Measurements from ENCODE around the gene SPTBN1.

DNA sequence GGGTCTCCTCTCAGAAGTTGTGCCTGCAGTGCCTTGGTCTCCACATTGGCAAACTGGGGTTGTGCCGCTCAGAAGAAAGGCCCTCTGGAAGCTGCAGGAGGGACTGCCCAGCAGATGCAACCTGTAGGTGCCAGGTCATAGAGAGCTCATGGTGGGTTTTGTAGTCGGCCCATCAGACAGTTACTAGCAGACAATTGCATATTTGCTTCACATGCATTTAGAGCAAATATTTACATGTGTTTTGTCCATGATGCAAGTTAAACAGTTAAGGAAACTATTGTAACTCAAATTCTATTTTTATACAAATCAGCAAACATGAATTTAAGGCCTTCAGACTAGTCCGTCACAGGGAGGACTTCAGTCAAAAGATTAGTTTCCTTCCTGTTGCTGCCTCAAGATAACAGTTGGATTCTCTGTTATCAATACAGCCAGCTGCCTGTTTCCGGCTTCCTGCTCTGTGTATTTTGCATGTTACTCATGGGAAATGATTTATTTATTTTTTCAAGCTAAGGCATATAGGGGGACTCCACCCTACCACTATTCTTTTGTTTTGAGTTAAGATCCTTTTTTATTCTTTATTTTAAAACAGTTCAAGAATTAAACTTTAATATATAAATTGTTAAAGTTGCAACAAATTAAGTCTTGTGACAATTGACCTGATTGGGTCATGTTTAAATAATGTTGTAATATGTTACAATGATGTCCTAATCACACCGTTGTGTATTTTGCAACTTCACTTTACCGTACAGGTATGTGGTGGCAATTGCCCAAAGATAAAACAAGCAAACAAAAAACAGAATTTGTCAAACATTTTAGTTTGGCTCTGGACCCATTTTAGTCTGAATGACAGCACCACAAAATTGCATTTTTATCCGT lies 133.5 kb downstream of the SPTBN1 start:
- TF ChIP-seq, protein P1, sequence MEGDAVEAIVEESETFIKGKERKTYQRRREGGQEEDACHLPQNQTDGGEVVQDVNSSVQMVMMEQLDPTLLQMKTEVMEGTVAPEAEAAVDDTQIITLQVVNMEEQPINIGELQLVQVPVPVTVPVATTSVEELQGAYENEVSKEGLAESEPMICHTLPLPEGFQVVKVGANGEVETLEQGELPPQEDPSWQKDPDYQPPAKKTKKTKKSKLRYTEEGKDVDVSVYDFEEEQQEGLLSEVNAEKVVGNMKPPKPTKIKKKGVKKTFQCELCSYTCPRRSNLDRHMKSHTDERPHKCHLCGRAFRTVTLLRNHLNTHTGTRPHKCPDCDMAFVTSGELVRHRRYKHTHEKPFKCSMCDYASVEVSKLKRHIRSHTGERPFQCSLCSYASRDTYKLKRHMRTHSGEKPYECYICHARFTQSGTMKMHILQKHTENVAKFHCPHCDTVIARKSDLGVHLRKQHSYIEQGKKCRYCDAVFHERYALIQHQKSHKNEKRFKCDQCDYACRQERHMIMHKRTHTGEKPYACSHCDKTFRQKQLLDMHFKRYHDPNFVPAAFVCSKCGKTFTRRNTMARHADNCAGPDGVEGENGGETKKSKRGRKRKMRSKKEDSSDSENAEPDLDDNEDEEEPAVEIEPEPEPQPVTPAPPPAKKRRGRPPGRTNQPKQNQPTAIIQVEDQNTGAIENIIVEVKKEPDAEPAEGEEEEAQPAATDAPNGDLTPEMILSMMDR (conservative IDR thresholded peaks at IDR 0.05; ENCODE audit: low read depth, low read length), result no peak
- no peak for TF ChIP-seq EZH2 (IDR thresholded peaks at IDR 0.05; ENCODE audit: borderline replicate concordance, low read depth, low read length, poor library complexity, severe bottlenecking)

Data from A673 (cell line).